Activated effector memory CD4-positive, alpha-beta T cell treated with Interleukin-2 at 50 U/mL for 16 hours (primary cell): Measurements from ENCODE around the gene BAIAP2.
A peak's percentile ranks its signal among the peaks of the same experiment; 100 is the strongest.

Experiments
- DNase-seq: peaks from one replicate; pipeline ENCODE4 v3.0.0-alpha.2; 2020

BAIAP2 gene

DNA sequence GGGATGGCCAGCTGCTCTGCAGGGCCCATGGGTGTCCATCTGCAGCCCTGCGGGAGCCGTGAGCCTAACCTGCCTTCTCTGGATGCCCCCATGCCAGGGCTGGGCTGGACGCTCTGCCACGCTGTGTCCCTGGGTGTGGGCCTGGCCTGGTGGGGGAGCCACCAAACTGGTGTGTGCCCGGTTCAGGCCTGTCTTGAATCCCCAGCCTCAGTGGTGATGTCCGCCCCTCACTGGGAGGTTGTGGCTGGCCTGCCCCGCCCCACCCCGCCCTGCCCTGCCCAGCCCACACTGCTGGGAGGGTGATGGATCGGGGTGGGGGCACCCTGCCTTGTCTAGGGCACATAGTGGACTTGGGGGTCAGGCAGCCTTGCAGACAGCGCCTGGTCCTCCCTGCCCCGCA is 80.3 kb downstream of the BAIAP2 start:
- DNase-seq: no peak

DNA sequence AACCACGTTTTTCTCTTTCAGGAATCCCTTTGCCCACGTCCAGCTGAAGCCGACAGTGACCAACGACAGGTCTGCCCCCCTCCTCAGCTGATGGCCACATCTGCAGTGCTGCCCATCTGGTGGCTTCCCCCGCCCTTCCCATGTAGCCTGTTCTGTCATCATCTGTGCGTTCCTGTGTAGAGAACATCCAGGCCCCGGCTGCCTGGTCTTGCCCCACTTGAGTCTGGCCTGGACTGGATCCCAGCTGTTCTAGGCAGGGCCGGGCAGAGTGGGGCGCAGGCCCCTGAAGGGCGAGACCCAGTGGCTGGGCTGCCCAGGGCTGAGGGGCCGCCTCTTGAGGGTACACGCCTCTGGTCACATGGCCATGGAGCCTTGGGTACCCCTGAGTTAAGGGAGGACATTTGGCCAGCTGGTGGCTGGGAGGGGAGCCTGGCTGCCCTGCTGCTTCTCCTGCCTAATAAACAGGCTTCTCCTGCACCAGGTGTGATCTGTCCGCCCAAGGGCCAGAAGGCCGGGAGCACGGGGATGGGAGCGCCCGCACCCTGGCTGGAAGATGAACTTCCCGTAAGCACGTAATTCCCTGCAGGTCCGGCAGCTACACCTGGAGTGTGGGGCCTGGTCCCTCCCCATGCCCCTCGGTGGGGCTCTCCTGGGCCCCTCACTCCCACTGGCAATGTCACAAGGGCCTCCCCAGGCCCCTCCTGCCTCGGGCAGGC is 81.0 kb downstream of the BAIAP2 start:
- DNase-seq: no peak

DNA sequence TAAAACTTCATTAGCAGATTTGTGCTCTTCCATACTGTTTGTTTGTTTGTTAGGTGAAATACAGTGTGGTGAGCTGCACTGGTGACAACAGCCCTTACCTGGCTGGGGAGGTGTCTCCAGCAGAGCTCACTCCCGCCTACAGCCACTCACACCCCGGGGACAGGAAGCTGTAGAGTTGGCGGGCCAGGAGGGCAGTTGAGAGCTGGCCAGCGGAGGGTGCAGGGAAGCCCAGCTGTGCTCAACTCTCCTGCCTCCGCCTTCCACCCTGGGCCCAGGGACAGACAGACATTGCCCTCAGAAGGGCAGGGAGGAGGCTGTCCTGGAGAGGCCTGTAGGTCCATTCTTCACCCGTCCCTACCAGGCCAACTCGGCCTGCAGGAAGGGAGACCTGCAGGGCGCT is 81.8 kb downstream of the BAIAP2 start:
- no peak for DNase-seq

DNA sequence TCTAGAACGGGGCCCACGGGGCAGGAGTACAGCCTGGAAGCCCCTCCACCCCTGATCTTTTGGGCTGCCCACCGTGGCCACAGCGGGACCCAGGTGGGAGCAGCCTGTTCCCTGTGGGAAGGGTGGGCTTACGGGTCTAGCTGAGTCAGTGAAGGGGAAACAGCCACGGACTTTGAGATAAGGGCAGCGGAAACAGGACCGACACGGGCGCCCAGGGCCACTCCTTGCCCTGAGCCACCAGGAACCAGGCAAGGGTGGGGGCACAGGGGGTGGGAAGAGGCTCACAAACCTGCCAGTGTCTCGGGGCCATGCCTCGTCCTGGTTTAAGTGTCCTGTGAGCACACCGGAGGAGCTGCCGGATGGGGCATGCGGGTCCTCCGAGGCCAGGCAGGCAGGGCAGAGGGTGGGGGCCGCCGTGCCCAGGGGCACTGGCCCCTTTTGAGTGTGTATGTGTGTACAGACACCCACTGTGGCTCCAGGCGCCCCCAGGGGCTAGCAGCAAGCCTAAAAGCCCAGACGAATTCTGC is 82.8 kb downstream of the BAIAP2 start:
- DNase-seq: no peak

DNA sequence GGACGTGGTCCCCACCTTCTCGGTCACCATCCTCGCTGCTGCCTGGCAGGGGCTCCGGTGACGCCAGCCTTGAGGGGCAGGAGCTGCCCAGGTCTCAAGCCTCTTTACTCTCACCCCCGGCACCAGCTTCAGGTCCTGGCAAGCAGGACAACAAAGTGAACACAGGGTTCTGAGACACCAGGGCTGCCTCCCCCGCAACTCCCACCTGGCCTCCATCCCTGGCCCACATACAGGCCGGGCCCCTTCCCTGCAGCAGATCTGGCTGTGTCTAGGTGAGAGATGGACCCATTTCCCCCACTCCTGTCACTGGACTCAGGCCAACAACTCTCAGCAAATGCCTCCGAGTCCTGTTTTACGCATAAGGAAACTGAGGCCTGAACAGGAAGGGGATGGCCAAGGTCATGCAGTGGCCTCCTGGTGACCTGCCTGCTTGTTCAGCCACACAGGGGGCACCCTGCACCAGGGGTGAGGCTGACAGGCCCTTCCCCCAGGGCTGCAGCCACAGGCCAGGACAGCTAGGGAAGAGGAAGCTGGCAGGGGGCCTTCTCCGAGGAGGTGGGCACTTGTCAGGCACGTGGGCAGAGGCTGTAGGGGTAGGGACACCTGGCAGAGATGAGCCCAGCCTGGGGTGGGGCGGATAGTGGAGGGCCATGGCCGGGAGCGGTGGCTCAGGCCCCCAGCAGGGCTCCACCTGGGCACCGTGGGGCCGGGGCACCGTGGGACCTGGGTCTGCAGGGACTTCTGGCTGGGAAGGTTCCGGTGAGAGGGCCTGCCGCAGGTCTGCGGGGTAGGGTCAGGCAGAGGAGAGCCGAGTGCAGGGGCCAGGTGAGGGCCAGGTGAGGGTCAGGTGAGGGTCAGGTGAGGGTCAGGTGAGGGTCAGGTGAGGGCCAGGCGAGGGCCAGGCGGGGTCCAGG is 83.6 kb downstream of the BAIAP2 start:
- no peak for DNase-seq

DNA sequence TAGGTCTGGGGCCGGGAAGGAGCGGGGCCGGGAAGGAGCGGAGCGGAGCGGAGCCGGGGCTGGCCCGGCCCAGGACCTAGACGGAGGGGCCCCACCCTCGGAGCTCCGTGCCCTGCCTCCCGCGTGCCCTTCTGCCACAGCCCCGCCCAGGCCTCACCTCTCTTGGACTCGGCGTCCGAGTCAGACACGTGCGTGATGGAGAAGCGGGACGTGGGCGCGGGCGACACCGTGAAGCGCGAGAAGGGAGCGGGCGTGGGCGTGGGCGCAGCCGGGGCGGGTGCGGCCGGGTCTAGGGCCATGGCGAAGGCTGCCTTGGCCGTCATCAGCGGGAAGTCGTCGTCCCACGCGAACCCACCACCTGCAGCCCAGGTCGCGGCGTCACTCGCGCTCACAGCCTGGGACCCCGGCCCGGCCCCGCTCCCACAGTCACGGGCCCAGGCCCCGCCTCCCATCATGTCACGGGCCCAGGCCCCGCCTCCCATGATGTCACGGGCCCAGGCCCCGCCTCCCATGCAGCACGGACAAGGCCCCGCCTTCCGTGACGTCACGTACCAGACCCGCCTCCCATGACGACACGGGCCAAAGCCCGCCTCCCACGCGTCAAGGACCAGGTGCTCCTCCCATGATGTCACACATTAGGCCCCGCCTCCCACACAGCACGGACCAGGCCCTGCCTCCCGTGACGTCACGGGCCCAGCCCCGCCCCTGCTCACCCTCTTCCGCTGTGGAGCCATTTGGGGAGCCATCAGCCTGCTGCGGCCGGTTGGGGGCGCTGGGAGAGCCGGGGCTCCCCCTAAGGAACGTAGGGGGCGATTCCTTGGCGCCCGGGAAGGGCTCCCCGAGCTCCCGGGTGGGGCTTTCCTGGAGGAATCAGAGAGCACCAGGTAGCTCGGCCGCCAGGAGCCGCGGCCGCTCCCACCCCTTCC is 84.5 kb downstream of the BAIAP2 start:
- peak; percentile 59 for DNase-seq

DNA sequence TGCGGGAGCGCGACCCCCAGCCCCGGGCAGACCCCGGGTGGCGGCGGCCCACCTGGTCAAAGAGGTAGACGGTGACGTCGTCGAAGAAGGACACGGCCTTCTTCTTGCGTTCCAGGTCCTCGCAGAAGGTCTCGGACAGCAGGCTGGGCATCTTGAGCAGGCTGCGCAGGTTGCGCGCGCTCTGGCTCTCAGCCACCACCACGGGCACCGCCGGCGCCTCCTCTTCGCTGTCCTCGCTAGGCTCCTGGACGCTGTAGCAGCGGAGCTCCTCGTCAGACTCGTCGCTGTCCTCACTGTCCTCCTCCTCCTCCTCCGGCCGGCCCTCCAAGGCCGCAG is 85.2 kb downstream of the BAIAP2 start:
- DNase-seq: no peak

DNA sequence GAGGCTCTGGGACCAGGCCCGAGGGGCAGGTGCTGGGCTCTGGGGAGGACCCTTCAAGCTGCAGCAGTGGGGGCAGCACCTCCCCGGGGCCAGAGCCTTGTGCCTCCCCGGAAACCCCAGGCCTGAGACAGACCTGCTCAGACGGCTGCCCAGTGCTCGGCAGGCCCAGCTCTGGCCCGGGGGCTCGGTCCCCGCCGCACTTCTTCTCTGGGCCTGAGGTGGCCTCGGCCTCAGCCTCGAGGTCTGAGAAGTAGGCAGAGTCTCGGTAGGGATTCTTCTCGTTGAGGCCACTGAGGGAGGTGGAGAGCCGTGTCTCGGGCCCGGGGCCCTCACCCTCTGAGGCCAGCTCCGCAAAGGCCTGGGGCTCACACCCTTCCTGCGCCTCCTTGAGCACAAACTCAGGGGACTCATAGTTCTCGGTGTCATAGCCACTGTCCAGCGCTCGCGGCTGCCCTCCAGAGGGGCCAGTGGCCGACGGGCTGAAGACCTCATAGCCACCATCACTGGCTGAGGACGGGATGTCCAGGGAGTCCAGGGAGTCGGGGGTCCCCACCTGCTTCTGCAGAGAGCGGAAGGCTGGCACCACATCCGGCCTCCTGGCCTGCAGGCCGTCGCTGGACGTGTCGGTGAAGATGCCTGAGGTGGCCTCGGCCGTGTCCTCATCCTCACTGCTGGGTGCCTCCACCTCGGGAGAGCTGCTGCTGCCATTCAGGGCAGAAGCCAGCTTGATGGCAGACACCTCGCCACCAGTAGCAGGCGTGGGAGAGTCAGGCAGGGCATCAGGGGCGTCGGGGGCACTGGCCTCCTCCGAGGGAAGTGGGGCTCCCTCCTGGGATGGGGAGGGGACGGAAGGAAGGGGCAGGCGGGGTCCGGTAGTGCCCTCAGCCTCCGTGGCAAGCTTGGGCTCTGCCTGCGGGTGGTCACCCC is 86.0 kb downstream of the BAIAP2 start:
- DNase-seq: no peak

DNA sequence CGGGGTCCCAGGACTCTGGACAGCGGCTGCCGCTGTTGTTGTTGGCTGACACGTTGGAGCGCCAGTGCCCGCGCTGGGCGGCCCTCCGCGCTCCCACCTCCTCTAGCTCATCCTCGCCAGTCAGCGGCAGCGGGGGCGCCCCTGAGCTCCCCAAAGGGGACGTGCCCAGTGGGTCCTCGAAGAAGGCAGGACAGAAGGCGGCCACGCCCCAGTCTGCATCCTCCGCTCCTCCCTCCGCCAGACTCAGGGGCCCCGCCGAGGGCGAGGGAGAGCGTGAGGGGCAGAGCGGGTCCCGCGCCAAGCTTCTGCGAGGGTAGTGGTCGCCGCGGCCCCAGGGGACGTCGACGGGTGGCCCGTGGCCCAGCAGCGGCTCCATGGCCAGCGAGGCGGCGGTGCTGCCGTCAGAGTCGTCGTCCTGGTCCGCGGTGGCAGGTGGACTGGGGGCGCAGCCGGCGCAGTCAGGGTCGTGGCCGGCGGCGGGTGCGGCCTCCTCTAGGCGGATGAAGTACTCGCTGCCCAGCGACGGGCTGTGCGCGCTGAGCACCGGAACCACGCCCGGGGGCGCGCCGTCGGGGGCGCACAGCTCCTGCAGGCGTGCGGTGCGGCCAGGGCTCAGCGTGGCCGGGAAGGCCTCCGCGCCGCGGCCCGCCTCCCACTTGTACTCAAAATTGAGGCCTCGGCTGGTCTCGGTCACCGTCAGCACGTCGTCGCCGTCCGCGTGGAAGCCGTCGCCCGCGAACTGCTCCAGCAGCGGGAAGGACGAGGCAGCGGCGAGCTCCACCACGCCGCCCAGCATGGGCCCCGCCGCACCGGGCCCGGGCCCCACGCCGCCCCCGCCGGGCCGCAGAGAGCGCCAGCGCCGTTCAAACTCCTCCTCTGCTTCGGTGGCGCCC is 87.1 kb downstream of the BAIAP2 start:
- no peak for DNase-seq

DNA sequence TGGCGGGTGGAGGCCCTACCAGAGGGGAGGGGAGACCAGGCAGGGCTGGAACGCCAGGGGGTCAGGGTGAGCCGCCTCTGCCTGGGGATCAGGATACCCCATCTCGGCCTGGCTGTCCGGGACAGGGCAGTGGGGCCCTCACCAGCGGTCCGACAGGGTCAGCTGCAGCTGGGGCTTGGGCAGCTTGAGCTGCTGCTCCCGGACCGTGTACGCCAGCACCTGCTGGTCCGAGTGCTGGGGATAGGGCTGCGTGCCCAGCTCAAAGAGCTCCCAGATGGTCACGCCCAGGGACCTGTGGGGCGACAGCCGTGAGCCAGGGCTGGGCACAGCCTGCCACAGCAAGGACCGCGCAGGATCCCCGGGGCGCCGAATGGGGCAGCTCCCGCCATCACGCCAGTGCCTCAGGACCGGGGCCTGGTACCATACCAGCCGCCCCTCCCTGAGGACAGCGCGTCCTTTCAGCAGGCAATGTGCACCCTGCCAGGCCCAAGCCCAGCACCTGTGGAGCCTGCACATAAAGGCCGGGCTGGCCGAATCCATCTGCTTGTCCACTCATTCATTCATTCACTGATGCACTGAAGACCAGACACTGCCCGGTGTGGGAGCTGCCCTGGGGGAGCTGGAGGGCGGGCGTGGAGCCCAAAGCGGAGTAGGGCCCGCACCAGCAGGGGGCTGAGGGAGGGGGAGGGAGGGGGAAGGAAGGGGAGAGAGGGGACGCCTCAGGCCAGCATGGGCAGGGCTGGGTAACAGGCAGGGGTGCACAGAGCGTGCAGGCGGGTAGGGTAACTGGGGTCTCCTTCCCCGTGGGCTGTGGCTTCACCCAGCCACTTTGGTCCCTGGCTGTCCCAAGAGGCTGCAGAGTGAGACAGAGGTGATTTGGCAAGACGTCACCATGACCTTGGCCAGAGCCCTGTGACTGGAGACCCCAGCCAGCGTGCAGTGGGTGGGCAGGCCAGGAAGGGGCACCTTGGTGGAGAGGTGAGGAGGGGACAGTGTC is 88.4 kb downstream of the BAIAP2 start:
- DNase-seq: no peak

DNA sequence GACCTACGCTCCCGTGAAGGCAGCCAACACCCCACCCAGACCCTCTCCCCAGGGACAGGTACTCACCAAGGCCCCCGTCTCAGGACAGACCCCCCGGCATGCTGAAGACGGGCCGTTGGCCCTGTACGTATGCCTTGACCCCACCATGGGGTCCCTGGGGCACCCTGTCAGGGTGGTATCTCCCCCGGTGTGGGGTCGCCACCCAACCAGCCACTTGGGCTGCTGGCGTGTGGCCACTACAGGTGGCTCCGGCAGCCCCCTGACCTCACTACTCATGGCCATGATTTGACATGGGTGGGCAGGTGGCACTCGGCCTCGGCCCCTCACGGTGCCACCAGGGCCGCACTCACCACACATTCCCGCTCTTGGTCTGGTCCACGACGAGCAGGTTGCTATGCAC is 89.4 kb downstream of the BAIAP2 start:
- no peak for DNase-seq

DNA sequence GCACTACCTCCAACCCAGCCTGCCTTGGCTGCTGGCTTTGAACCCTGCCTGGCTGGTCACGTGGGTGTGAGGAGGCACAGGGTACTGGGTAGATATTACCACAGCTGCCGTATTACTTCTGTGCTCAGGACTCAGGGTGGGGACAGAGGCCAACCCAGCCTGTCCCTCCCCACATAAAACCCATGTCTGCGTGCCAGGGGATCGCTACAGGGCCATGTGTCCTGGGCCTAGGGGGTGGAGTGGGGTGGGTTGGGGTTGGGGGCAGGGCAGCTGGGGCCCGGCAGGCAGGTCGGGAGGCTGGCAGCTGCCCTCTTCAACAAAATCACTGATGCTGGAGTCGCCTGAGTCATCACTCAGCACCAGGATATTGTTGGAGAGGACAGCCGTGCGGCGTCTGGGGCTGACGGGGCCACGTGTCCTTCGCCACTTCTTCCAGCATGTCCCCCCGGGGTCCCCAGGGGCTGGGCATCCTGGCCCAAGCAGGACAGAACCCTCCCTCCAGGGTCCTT is 90.7 kb downstream of the BAIAP2 start:
- DNase-seq: no peak

DNA sequence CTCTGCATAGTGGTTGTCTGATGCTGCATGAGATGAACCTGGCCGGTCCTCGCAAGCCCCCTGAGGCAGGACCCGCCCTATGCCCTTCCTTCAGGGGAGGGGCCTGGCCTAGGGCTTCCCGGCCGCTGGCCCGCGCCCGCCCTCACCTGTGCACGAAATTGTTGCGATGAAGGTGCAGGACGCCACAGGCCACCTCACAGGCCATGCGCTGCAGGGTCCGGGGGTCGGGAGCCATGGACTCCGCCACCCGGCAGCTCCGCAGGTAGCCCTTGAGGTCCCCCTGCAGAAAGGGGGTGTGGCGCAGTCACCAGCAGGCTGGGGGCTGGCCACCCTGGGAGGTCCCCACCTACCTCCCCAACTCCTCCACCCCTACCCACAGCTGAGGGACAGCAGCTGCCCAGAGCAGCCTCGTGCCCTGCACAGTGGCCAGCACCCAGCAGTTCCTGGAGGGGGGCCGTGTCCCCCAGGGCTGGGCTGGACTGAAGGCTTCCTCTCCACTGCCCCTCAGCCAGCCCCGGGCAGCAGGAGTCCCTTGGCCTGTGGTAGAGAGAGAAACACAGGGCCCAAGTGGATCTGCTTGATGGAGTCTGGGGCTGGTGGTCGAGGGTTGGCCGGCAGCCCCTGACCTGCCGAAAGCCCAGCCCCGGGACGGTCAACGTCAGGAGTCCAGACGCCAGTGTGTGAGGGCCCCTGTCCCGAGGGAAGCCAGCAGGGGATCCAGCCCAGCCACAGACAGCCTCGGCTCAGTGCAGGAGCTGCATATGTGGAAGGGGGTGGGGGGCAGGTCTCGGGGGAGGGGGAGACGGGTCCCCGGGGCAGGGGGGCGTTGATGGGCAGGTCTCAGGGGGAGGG is 91.6 kb downstream of the BAIAP2 start:
- DNase-seq: no peak

DNA sequence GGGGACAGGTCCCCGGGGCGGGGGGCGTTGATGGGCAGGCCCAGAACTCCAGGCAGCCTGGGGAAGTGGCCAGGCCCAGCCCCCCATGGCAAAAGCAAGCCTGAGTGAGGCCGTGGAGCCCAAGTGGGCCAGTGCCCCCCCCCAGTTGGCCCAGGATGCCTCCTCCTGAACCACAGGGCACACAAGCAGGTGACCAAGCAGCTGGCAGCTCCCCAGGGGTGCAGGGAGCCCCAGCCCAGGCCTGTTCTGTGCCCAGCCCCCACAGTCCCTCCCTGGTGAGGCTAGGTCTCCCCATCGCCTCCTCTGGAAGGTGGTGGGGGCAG is 92.1 kb downstream of the BAIAP2 start:
- no peak for DNase-seq

DNA sequence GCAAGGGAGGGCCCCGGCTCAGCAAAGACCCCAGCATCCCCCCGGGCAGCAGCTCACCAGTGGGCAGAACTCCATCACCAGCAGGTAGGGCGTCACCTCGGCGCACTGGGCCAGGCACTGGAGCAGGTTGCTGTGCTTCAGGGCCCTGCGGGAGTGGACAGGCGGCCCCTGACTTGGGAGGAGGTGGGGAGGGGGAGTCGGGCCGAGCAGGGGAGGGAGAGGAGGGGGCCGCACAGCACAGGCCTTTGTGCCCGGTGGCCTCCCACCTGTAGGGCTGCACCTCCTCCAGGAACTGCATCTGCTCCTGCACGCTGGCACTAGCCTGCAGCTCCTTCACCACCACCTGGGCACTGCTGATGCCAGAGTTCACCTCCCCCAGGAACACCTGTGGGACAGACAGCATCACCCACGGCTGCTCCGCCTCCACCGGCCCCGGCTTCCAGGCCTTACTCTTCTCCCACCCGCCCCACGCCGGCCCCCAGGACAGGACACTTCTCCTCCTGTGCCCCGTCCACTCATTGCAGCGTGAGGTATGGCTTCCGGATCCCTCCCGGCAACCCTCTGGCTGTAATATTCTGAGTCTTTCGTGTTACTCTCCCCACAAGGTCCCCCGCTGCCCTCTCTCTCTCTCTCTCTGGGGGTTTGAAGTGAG is 92.7 kb downstream of the BAIAP2 start:
- DNase-seq: no peak

DNA sequence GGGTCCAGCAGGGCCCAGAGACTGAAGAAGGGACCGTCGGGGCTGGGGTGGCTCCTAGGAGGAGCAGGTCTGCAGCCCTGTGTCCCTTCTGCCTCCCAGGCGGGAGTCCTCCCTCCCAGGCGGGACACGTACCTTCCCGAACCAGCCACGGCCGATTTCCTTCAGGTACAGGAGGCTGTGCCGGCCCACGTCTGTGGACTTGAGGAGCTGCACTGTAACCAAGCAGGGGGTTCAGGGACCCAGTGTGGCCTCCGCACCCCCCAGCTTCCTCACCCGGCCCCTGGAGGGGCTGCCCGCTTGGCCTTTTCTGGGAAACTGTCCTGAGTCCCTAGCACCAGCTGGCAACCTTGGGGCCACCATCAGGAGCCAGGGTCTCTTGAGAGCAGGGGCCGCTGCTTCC is 93.4 kb downstream of the BAIAP2 start:
- DNase-seq: no peak

DNA sequence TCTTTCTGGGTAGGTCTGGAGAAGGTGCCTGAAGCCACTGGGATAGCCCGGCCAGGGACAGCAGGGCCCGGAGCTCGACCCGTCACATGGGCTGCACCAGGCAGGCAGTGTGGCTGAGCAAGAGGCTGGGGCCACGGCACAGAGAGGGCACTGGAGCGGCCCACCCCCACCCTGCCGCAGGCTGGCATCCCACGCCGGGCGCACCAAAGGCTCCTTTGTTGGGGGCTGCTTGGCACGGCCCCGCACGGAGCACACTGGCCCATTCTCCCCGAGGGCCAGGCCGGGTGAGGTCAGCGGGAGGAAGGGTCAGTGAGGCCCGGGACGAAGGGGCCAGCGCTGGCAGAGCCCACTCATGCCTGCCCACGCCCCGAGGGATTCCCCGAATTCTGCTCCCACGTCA is 93.8 kb downstream of the BAIAP2 start:
- no peak for DNase-seq

DNA sequence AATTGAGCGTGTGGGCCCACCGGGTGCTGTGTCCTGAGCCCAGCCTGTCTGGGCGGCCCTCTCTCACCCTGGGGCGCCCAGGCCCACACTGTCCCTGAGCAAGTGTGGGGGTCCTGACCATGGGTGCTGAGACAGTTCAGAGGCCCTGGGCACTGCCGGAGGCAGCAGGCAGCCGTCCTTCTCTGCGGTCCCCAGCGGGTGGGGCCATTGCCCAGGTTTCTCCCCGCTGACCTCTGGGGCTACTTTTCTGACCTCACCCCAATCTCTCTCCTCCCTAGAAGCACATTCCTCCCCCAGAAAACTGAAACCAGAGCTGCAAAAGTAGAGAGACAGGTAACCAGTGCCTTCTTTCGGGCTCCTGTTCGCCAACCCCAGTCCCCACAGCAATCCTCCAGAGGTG is 94.3 kb downstream of the BAIAP2 start:
- DNase-seq: no peak
